Urothelium cell line (cell line): Measurements from ENCODE around the gene INSYN1.

Source experiments
- DNase-seq: peaks from one replicate; pipeline ENCODE4 v3.0.0; 2011; ENCODE audit warnings: low spot score, mixed read lengths
- FAIRE-seq: peaks from 2 replicates; lab custom pipeline; 2011; peaks lifted over from hg19 to GRCh38; lab: Jason Lieb, UNC

Gene INSYN1

GRCh38 chr15:73695773-73696640 lies 57.1 kb downstream of the INSYN1 start:
- no peak for DNase-seq
- FAIRE-seq = no peak

- DNase-seq (no peak), FAIRE-seq (no peak)
Observed at GRCh38 chr15:73694419-73694818, 58.7 kb downstream of the INSYN1 start.

- no peak for FAIRE-seq
- DNase-seq = no peak
Observed at GRCh38 chr15:73691396-73691795, 61.8 kb downstream of the INSYN1 start.

GRCh38 chr15:73688455-73688854 lies 64.7 kb downstream of the INSYN1 start:
- DNase-seq = no peak
- no peak for FAIRE-seq

GRCh38 chr15:73687351-73687750 lies 65.8 kb downstream of the INSYN1 start:
- FAIRE-seq = no peak
- DNase-seq = no peak

GRCh38 chr15:73686781-73687256 lies 66.3 kb downstream of the INSYN1 start:
- FAIRE-seq (no peak), DNase-seq (peak; percentile 53)

- FAIRE-seq = no peak
- DNase-seq = no peak
Observed at GRCh38 chr15:73685981-73686380, 67.2 kb downstream of the INSYN1 start.
